HG03108 (cell line): ENCODE data around the gene RNU6-1.

Experiments
- ATAC-seq: cut with Tn5 transposase; IDR thresholded peaks from one replicate; pipeline ENCODE4 v1.9.1; 2021; ENCODE audit warnings: moderate library complexity; ENCODE audit not compliant: unreplicated experiment

RNU6-1 gene

GRCh38 chr15:67859331-67859946, 19.6 kb upstream of the RNU6-1 start:
- ATAC-seq, result no peak

DNA sequence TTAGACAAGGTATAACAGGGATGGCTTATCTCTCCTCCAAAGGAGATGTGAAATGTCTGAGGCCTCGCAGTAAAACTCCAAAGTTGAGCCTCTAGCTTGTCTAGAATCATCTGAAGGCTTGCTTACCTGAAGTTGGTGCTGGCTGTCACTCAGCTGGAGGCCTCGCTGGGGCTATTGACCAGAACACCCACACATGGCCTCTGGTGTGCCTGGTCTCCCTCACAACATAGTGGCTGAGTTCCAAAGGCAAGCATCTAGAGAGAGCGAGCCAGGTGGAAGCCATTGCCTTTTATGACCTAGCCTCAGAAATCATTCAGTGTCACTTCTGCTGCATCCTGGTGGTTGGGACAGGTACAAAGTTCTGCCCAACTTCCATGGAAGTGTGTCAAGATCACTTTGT, 17.4 kb upstream of the RNU6-1 start:
- ATAC-seq, result no peak

DNA sequence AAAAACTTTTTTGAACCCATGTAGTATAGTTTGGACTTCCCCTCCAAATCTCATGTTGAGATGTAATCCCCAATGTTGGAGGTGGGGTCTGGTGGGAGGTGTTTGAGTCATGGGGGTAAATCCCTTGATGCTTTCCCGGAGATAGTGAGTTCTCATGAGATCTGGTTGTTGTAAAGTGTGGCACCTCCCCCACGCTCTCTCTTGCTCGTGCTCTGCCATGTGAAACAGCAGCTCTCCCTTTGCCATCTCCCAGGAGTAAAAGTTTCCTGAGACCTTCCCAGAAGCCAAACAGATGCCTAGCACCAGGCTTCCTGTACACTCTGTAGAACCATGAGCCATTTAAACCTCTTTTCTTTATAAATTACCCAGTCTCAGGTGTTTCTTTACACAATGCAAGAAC, 16.0 kb upstream of the RNU6-1 start:
- no peak for ATAC-seq

- ATAC-seq, result no peak
These were observed 14.5 kb upstream of the RNU6-1 start for GRCh38 chr15:67854358-67854757.

- ATAC-seq, result no peak
These were observed 13.6 kb upstream of the RNU6-1 start for GRCh38 chr15:67853454-67853853.

- no peak for ATAC-seq
These were observed 12.6 kb upstream of the RNU6-1 start for GRCh38 chr15:67852418-67852817.

DNA sequence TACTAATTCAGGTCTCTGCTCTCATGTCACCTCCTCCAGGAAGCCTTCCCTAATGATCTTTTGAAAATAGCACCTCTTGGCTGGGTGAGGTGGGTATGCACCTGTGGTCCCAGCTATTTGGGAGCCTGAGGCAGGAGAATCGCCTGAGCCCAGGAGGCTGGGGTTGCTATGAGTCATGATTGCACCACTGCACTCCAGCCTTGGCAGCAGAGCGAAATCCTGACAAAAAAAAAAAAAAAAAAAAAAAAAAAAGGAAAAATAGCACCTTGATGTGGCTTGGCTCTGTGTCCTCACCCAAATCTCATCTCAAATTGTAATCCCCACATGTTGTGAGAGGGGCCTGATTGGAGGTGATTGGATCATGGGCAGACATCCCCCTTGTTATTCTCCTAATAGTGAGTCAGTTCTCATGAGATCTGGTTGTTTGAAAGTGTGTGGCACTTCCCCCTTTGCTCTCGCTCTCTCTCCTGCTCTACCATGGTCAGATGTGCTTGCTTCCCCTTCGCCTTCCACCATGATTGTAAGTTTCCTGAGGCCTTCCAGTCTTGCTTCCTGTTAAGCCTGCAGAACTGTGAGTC, 11.2 kb upstream of the RNU6-1 start:
- ATAC-seq, result no peak

DNA sequence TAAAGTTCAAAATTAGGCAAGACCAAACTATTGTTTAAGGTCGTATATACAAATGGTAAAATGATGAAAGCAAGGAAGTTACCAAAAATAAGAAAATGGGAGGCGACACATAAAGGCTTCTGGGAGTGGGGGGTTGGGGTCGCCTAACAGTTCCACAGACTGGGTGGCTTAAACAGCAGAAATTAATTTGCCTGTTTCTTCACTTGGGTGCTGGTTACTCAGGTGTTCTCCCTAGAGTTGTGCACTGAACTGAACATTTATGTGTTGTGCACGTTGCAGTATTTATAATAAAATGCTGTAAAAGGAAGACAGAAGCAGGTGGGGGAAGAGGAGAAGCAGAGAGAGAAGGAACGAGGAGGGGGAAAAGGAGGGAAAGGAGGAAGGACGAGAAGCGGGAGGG, 10.5 kb upstream of the RNU6-1 start:
- no peak for ATAC-seq

GRCh38 chr15:67849538-67849937, 9.7 kb upstream of the RNU6-1 start:
- no peak for ATAC-seq

DNA sequence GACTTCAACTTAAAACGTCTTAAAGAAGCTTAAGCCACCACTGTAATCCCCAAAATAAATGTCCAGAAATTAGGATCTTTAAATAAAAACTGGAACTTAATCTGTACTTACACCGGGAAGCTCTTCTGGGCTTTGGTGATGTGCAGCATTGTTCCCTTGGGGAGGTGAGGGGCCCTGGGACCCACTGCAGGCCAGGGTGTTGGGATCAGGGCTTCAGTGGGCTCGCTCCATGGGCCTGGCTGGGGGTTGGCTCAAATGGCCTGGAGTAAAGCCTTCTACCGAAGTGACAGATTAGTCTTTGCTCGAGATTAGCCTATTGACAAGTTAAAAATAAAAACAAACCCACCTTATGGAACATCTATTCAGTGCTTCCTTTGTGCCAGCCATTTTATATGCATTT, 6.1 kb upstream of the RNU6-1 start:
- ATAC-seq, result no peak

- ATAC-seq, result no peak
These were observed 3.9 kb upstream of the RNU6-1 start for GRCh38 chr15:67843571-67844387.

- ATAC-seq, result no peak
These were observed 3.3 kb upstream of the RNU6-1 start for GRCh38 chr15:67843092-67843501.

- no peak for ATAC-seq
These were observed 1.6 kb upstream of the RNU6-1 start for GRCh38 chr15:67841513-67841762.

- no peak for ATAC-seq
These were observed 1.1 kb upstream of the RNU6-1 start for GRCh38 chr15:67840749-67841512.

GRCh38 chr15:67839499-67839928, 331 bp downstream of the RNU6-1 start:
- no peak for ATAC-seq

DNA sequence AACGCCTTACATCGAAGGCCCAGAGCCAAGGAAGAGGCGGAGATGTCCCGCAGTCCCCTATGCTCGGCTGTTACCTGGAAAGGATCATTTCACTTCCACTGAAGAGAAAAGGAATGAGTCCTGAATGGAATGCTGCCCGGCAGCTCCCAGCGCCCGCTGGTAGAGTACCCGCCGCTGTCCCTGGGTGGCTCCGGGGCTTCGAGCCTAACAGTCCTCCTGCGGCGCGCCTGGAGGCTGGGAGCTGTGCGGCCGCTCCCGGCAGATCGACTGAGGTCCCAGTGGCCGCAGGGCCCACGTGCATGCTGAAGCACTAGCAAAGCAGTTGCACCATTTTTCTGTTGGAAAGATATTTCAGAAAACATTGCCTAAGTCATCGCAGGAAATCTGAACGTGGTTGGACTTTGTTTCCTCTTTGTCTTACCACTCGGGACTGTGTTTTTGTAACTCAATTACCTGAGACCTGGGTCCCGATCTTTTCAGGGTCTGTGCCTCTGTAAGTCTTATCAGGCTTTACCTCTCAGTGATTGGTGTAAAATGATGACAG, 984 bp downstream of the RNU6-1 start:
- no peak for ATAC-seq

DNA sequence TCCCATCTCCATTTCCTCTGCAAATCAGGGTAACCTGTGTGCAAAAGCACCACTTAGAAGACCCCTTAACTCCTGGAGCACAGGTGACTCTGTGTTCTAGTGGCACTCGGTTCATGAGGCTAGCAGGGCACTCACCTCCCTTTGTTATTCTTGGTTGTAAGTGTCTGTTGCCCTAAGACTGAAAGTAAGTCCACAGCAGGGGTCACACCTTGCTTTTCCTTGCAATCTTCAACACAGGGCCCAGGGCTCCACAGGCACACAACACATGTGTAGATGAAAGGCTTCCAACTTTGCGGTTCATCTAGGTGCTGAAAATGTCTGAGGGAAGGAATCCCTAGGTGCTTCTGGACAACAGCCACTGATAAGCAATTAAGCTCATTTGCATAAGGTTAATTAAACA, 2.9 kb downstream of the RNU6-1 start:
- ATAC-seq, result no peak

GRCh38 chr15:67836477-67836876, 3.4 kb downstream of the RNU6-1 start:
- ATAC-seq, result no peak

DNA sequence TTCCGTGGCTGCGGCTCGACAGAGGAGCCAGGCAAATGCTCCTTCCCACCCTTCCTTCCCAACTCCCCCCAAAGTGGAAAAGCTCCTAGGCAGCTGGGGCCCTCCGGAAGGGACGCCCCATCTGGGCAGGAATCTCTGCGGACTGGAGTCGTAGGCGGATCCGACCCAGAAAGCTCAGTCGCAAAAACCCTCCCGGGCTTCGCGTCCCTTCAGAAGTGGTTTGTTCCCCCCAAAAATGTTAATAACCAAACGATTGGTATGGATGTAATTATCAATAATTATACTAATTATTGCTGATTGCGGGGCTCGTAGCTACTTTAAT, 3.8 kb downstream of the RNU6-1 start:
- no peak for ATAC-seq

GRCh38 chr15:67835297-67836133, 4.3 kb downstream of the RNU6-1 start:
- no peak for ATAC-seq
